HL-60 (cell line): ENCODE data around the gene SH2D3C.

Experiments used
- POLR2AphosphoS5 ChIP-seq: IDR thresholded peaks from 2 replicates; pipeline ENCODE4 v1.6.1; 2012; ENCODE audit warnings: low read depth
- TF ChIP-seq, protein P1 (sequence below): IDR thresholded peaks from one replicate; pipeline ENCODE4 v1.5.1; 2011; ENCODE audit warnings: low read length, control low read depth, inconsistent platforms; ENCODE audit not compliant: insufficient read depth

DNA sequence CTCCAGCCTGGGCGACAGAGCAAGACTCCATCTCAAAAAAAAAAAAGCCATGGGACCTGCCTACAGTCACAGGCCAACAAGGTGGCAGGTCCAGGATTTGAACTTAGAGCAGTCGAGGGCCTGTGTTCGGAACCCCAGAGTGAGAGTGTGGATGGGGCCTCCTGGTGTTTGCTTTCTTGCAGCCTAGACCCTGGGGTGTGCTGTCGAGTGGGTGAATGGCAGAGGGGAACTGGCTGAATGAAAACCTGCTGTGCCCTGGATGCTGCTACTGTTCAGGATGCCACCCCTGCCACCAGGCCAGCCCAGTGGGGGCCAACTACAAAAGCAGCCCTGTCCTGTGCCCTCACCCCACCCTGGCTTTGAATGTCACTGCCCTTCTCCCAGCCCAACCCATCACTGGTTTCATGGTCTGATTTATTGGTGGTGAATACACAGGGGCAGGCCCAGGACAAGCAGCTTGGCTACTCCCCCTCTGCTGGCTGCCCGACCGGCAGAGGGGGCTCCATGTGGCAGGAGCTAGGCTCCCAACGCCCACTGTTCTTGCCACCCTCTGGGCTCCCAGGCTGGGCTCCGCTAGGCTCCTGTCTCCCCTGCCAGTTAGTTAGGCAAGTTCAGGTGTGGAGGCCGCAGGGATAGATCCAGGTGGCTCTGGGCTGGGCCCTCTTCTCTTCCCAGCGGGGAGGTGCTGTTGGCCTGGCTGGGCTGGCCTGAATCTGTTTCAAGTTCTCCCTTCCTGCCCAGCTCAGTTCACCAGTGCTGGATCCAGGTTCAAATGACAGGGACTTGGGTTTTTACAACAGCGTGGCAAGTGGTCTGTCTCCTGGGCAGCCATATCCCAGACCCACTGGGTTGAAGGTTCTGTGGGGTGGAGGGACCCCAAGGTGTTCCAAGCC, 36.4 kb upstream of the SH2D3C start:
- TF ChIP-seq, protein P1, sequence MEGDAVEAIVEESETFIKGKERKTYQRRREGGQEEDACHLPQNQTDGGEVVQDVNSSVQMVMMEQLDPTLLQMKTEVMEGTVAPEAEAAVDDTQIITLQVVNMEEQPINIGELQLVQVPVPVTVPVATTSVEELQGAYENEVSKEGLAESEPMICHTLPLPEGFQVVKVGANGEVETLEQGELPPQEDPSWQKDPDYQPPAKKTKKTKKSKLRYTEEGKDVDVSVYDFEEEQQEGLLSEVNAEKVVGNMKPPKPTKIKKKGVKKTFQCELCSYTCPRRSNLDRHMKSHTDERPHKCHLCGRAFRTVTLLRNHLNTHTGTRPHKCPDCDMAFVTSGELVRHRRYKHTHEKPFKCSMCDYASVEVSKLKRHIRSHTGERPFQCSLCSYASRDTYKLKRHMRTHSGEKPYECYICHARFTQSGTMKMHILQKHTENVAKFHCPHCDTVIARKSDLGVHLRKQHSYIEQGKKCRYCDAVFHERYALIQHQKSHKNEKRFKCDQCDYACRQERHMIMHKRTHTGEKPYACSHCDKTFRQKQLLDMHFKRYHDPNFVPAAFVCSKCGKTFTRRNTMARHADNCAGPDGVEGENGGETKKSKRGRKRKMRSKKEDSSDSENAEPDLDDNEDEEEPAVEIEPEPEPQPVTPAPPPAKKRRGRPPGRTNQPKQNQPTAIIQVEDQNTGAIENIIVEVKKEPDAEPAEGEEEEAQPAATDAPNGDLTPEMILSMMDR, result no peak
- TF ChIP-seq POLR2AphosphoS5, result no peak
